Uterus (tissue), 4 donors: ENCODE measurements around the gene CYP4F8. TPM values are rescaled to one million over a fixed set of nuclear protein-coding genes. Genes with fewer than 3 reads are reported as not detected.

ENCODE experiments used
- DNase-seq, 2 donors: peaks; one replicate each; pipeline ENCODE4 v3.0.0-alpha.2; 2019 to 2020
- H3K27ac ChIP-seq, 2 donors: fragments of 200-600 bp; sonication (generic); 1 replicate in 1 of 2; 2 replicates in 1 of 2; pipeline ENCODE4 v1.5.1; 2016 to 2018
- H3K27me3 ChIP-seq, 2 donors: fragments of 200-600 bp; sonication (generic); one replicate each; pipeline ENCODE4 v1.5.1; 2018 to 2019; ENCODE audit warnings: control low read depth in 1 of 2
- H3K36me3 ChIP-seq, 2 donors: fragments of 200-600 bp; sonication (generic); one replicate each; pipeline ENCODE4 v1.5.1; 2019; ENCODE audit warnings: control low read depth in 1 of 2
- H3K4me1 ChIP-seq, 2 donors: fragments of 200-600 bp; sonication (generic); one replicate each; pipeline ENCODE4 v1.5.1; 2018 to 2019; ENCODE audit warnings: control low read depth in 1 of 2
- H3K4me3 ChIP-seq, 2 donors: fragments of 200-600 bp; sonication (generic); 1 replicate in 1 of 2; 2 replicates in 1 of 2; pipeline ENCODE4 v1.5.1; 2018 to 2019; ENCODE audit warnings: mild to moderate bottlenecking in 1 of 2
- H3K9me3 ChIP-seq, 2 donors: fragments of 200-600 bp; sonication (generic); one replicate each; pipeline ENCODE4 v1.5.1; 2019; ENCODE audit warnings: control low read depth in 1 of 2
- CTCF ChIP-seq, 4 experiments: fragments of 200-600 bp in 2 of 4; fragments of 450-650 bp in 2 of 4; sonication (generic) in 2 of 4; IDR thresholded peaks; one replicate each; pipeline ENCODE4 v1.5.1; 2016 to 2019; ENCODE audit warnings: antibody characterized with exemption in 4 of 4, mild to moderate bottlenecking in 2 of 4, moderate library complexity in 1 of 4
- POLR2A ChIP-seq, 2 donors: fragments of 450-650 bp; IDR thresholded peaks; one replicate each; pipeline ENCODE4 v1.6.1; 2016; ENCODE audit warnings: antibody characterized with exemption in 2 of 2, mild to moderate bottlenecking in 1 of 2, moderate library complexity in 1 of 2
- intact Hi-C: fragments of 100-400 bp; cut with DNase I; formaldehyde crosslinking; loops from one replicate; pipeline ENCODE4 v1.15.1; 2023; ENCODE audit warnings: low total_unique reads
- total RNA-seq, 4 donors: library from RNA; depleted of rRNA in 3 of 4; stranded (reverse); fragments of >200 nt in 3 of 4; gene quantifications; one replicate each; pipeline versions ENCODE4 v1.1.0 to v1.2.4, GENCODE V29; 2014 to 2023
- donor health status: DM: yes; HTN: yes; CAD: no.

Gene CYP4F8
- total RNA-seq = 1 to 10 TPM in 1 of 4 donors, not detected in 3; 1.5 TPM

GRCh38 chr19:15614507-15615379, at the start of gene CYP4F8:
TSS of gene CYP4F8 (plus strand) at chr19:15615218. CDS start at chr19:15615617, 399 bp downstream.
- H3K27ac ChIP-seq = no peak within 1 kb of the TSS
- H3K9me3 ChIP-seq = no peaks in the 10 kb centered on the region
- DNase-seq = no peak
- H3K27me3 ChIP-seq = no peaks in the 10 kb centered on the region
- no peak within 1 kb of the TSS for H3K4me3 ChIP-seq
- intact Hi-C loops = no loop called here
- H3K36me3 ChIP-seq = no peaks in the 10 kb centered on the region
- H3K4me1 ChIP-seq = no peaks in the 10 kb centered on the region
- TF ChIP-seq POLR2A (IDR thresholded peaks at IDR 0.05) (no peak), CTCF (IDR thresholded peaks at IDR 0.05) (no peak)

DNA sequence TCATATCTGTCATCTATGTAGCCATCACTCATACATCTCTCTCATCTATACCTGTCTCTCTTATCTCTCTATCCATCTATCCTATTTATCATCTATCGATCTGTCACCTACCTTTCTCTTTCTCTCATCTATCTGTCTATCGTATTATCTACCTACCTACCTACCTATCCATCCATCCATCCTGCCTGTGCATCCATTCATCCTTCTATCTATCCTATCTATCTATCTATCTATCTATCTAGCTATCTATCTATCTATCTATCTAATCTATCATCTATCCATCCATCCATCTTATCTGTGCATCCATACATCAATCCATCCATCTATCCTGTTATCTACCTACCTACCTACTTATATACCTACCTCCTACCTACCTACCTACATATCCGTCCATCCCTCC, 44.6 kb upstream of the CYP4F8 start:
- H3K9me3 ChIP-seq = no peaks in the 10 kb centered on the region
- H3K4me1 ChIP-seq = no peaks in the 10 kb centered on the region
- intact Hi-C loops = no loop called here
- no peak for TF ChIP-seq POLR2A (IDR thresholded peaks at IDR 0.05)
- no peak for TF ChIP-seq CTCF (IDR thresholded peaks at IDR 0.05)
- H3K36me3 ChIP-seq = no peaks in the 10 kb centered on the region
- DNase-seq = no peak
- H3K27me3 ChIP-seq = no peaks in the 10 kb centered on the region
- no peak overlapping the region for H3K27ac ChIP-seq
- no peak overlapping the region for H3K4me3 ChIP-seq

GRCh38 chr19:15575406-15575805, 39.6 kb upstream of the CYP4F8 start:
- TF ChIP-seq POLR2A (IDR thresholded peaks at IDR 0.05) (no peak), CTCF (IDR thresholded peaks at IDR 0.05) (no peak)
- no peak overlapping the region for H3K4me3 ChIP-seq
- H3K27me3 ChIP-seq = no peaks in the 10 kb centered on the region
- H3K36me3 ChIP-seq = no peaks in the 10 kb centered on the region
- no peaks in the 10 kb centered on the region for H3K9me3 ChIP-seq
- no peak overlapping the region for H3K27ac ChIP-seq
- intact Hi-C loops = no loop called here
- no peaks in the 10 kb centered on the region for H3K4me1 ChIP-seq
- no peak for DNase-seq

DNA sequence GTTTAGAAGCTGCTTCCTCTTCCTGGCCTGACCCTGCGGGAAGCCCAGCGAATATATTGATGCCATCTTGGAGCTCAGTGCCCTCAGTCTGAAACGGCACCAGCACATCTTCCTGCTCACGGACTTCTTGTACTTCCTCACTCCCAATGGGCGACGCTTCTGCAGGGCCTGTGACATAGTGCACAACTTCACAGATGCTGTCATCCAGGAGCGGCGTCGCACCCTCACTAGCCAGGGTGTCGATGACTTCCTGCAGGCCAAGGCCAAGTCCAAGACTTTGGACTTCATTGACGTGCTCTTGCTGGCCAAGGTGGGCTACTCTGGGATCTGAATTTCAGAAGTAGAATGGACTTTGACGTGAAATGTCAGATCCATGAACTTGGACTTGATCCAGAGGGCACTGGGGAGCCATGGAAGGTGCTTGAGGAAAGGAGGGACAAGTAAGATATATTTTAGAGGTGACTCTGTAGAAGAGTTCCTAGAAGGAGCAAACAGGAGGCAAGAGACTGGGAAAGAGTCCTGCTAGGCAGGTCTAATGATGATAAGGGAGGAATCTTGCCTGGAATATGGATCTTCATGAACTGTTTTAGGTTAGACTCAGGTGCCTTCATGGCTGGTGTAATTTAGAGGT, 38.4 kb upstream of the CYP4F8 start:
- Histone ChIP-seq H3K4me3 (no peak overlapping the region), H3K36me3 (no peaks in the 10 kb centered on the region), H3K27ac (no peak overlapping the region), H3K27me3 (no peaks in the 10 kb centered on the region), H3K9me3 (no peaks in the 10 kb centered on the region), H3K4me1 (no peaks in the 10 kb centered on the region)
- TF ChIP-seq POLR2A (IDR thresholded peaks at IDR 0.05) (no peak), CTCF (IDR thresholded peaks at IDR 0.05) (no peak)
- intact Hi-C loops = no loop called here
- DNase-seq = no peak

- Histone ChIP-seq H3K36me3 (no peaks in the 10 kb centered on the region), H3K9me3 (no peaks in the 10 kb centered on the region), H3K4me3 (no peak overlapping the region), H3K4me1 (no peaks in the 10 kb centered on the region), H3K27me3 (no peaks in the 10 kb centered on the region), H3K27ac (no peak overlapping the region)
- DNase-seq = no peak
- intact Hi-C loops = no loop called here
- TF ChIP-seq POLR2A (IDR thresholded peaks at IDR 0.05) = no peak
- TF ChIP-seq CTCF (IDR thresholded peaks at IDR 0.05) = no peak
Observed at GRCh38 chr19:15577184-15577771, 37.7 kb upstream of the CYP4F8 start.
